CD4-positive, alpha-beta T cell treated with Interleukin-1 beta for 1 hour (primary cell): ENCODE results near the gene SPIRE2.

Experiments used
- DNase-seq, 2 donors: peaks; one replicate each; pipeline ENCODE4 v3.0.0-alpha.2; 2020 to 2022

SPIRE2 gene

GRCh38 chr16:89915303-89916232, 87.3 kb downstream of the SPIRE2 start:
- DNase-seq: no peak

- peak; percentile 80 to 82 for DNase-seq
These were observed 89.6 kb downstream of the SPIRE2 start for GRCh38 chr16:89917773-89918452.

GRCh38 chr16:89918453-89919347, 90.4 kb downstream of the SPIRE2 start, which contains the start of gene MC1R:
Gene MC1R (plus strand): TSS chr16:89918862. CDS start chr16:89919259, 397 bp downstream.
- DNase-seq: peak in 1 of 2 donors; percentile 26

GRCh38 chr16:89919535-89920406, 91.5 kb downstream of the SPIRE2 start:
- DNase-seq: no peak

GRCh38 chr16:89920723-89921122, 92.4 kb downstream of the SPIRE2 start:
- DNase-seq: no peak
